HG02571 (cell line): Measurements from ENCODE around the gene GUCY2D.
"Not testable (repeated sequence)": the region's sequence is repeated elsewhere in the genome, so short reads cannot be mapped to it uniquely, and the experiment has no call there.

Experiments used
- ATAC-seq: cut with Tn5 transposase; IDR thresholded peaks from one replicate; pipeline ENCODE4 v1.9.1; 2021; ENCODE audit warnings: mild to moderate bottlenecking, moderate library complexity; ENCODE audit not compliant: unreplicated experiment

GUCY2D gene

GRCh38 chr17:8001976-8002720 lies at the start of gene GUCY2D:
TSS of gene GUCY2D (plus strand) at chr17:8002615. CDS start at chr17:8003048, 433 bp downstream.
- ATAC-seq: no peak

- ATAC-seq: not testable (repeated sequence)
Measured at GRCh38 chr17:7953266-7953665, 49.1 kb upstream of the GUCY2D start.

- no peak for ATAC-seq
Measured at GRCh38 chr17:7955414-7956227, 46.8 kb upstream of the GUCY2D start.

- ATAC-seq: no peak
Measured at GRCh38 chr17:7956228-7956965, 46.0 kb upstream of the GUCY2D start.

- ATAC-seq: no peak
Measured at GRCh38 chr17:7959503-7960253, 42.7 kb upstream of the GUCY2D start.

- no peak for ATAC-seq
Measured at GRCh38 chr17:7961421-7961820, 41.0 kb upstream of the GUCY2D start.

- ATAC-seq: no peak
Measured at GRCh38 chr17:7967751-7968150, 34.7 kb upstream of the GUCY2D start.

- no peak for ATAC-seq
Measured at GRCh38 chr17:7969433-7969832, 33.0 kb upstream of the GUCY2D start.

- no peak for ATAC-seq
Measured at GRCh38 chr17:7971651-7972050, 30.8 kb upstream of the GUCY2D start.

- no peak for ATAC-seq
Measured at GRCh38 chr17:7972131-7972785, 30.2 kb upstream of the GUCY2D start.

- no peak for ATAC-seq
Measured at GRCh38 chr17:7974638-7975131, 27.7 kb upstream of the GUCY2D start.

- ATAC-seq: no peak
Measured at GRCh38 chr17:7977039-7977438, 25.4 kb upstream of the GUCY2D start.

- ATAC-seq: no peak
Measured at GRCh38 chr17:7977805-7978204, 24.6 kb upstream of the GUCY2D start.

GRCh38 chr17:7982173-7982572 lies 20.2 kb upstream of the GUCY2D start:
- ATAC-seq: no peak

- no peak for ATAC-seq
Measured at GRCh38 chr17:7982666-7983065, 19.7 kb upstream of the GUCY2D start.

GRCh38 chr17:7984904-7985303 lies 17.5 kb upstream of the GUCY2D start:
- no peak for ATAC-seq

GRCh38 chr17:7987112-7987893 lies 15.1 kb upstream of the GUCY2D start:
- ATAC-seq: no peak

- ATAC-seq: no peak
Measured at GRCh38 chr17:7988750-7989178, 13.7 kb upstream of the GUCY2D start.
